ENCODE data around the gene C11orf42. TPM values are rescaled to one million over a fixed set of nuclear protein-coding genes. Genes with fewer than 3 reads are reported as not detected.

C11orf42 gene
- total RNA-seq, 4 donors from 2014 or later, result not detected

- DNase-seq, result peak in 1 of 3 donors; percentile 85
- TF ChIP-seq, protein P1, sequence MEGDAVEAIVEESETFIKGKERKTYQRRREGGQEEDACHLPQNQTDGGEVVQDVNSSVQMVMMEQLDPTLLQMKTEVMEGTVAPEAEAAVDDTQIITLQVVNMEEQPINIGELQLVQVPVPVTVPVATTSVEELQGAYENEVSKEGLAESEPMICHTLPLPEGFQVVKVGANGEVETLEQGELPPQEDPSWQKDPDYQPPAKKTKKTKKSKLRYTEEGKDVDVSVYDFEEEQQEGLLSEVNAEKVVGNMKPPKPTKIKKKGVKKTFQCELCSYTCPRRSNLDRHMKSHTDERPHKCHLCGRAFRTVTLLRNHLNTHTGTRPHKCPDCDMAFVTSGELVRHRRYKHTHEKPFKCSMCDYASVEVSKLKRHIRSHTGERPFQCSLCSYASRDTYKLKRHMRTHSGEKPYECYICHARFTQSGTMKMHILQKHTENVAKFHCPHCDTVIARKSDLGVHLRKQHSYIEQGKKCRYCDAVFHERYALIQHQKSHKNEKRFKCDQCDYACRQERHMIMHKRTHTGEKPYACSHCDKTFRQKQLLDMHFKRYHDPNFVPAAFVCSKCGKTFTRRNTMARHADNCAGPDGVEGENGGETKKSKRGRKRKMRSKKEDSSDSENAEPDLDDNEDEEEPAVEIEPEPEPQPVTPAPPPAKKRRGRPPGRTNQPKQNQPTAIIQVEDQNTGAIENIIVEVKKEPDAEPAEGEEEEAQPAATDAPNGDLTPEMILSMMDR (IDR thresholded peaks at IDR 0.05), result no peak
- peak; percentile 68 to 86 for TF ChIP-seq POLR2A (IDR thresholded peaks at IDR 0.05)
- peaks cover 0 to 42% (median 5%) of the 10 kb centered on the region in 4 donors for H3K4me1 ChIP-seq
- H3K4me3 ChIP-seq, result peak overlapping the region in 3 of 4 donors; percentile 14 to 53 (median 48)
- H3K27ac ChIP-seq, result peak overlapping the region in 3 of 4 donors; percentile 61 to 80 (median 75)
- H3K9me3 ChIP-seq, result no peaks in the 10 kb centered on the region
- no peaks in the 10 kb centered on the region for H3K36me3 ChIP-seq
- no peaks in the 10 kb centered on the region for H3K27me3 ChIP-seq
Observed at GRCh38 chr11:6229911-6230310, 24.6 kb downstream of the C11orf42 start.

GRCh38 chr11:6232899-6233298, 27.5 kb downstream of the C11orf42 start:
- H3K27ac ChIP-seq, result no peak overlapping the region
- H3K4me1 ChIP-seq, result peaks cover 0 to 16% (median 5%) of the 10 kb centered on the region in 4 donors
- H3K27me3 ChIP-seq, result no peaks in the 10 kb centered on the region
- no peak for DNase-seq
- no peak overlapping the region for H3K4me3 ChIP-seq
- TF ChIP-seq POLR2A (IDR thresholded peaks at IDR 0.05), result no peak
- TF ChIP-seq, protein P1 (IDR thresholded peaks at IDR 0.05), result no peak
- H3K36me3 ChIP-seq, result no peaks in the 10 kb centered on the region
- no peaks in the 10 kb centered on the region for H3K9me3 ChIP-seq

DNA sequence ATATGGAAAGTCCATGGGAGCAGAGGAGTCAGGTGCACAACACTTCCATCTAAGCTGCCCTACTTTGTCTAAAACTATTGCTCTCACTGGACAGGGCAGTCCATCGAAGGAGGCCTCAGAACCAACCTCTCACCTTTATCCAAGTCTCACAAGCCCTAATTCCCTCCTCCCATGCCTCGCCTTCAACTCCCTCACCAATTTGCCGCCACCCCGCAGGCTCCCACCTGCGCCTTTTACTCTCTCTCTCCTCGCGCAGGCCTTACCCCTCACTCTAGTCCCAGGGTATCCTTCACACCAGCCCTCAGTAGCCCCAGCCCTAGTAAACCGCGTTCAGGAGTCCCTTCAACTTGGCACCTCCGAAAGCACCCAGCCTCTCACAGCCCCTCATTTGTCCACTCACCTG, 28.6 kb downstream of the C11orf42 start:
- Histone ChIP-seq H3K4me3 (peak overlapping the region; percentile 64 to 89 (median 72)), H3K36me3 (no peaks in the 10 kb centered on the region), H3K9me3 (no peaks in the 10 kb centered on the region), H3K27me3 (no peaks in the 10 kb centered on the region), H3K4me1 (peaks cover 0 to 16% (median 5%) of the 10 kb centered on the region in 4 donors), H3K27ac (peak overlapping the region; percentile 83 to 92 (median 85))
- no peak for DNase-seq
- TF ChIP-seq, protein P1 (IDR thresholded peaks at IDR 0.05), result no peak
- TF ChIP-seq POLR2A (IDR thresholded peaks at IDR 0.05), result no peak

- Histone ChIP-seq H3K27me3 (no peaks in the 10 kb centered on the region), H3K4me1 (peaks cover 0 to 16% (median 5%) of the 10 kb centered on the region in 4 donors)
- DNase-seq, result peak; percentile 99 to 100 (median 99)
Observed at GRCh38 chr11:6234387-6235107, 29.2 kb downstream of the C11orf42 start, which contains the start of gene FHIP1B. TSS of gene FHIP1B (minus strand) at chr11:6234636. CDS start at chr11:6224516, 10,120 bp downstream.

GRCh38 chr11:6237266-6237665, 31.9 kb downstream of the C11orf42 start:
- H3K4me1 ChIP-seq, result peaks cover 0 to 16% (median 4%) of the 10 kb centered on the region in 4 donors
- no peak overlapping the region for H3K4me3 ChIP-seq
- TF ChIP-seq, protein P1 (IDR thresholded peaks at IDR 0.05), result no peak
- no peak for TF ChIP-seq POLR2A (IDR thresholded peaks at IDR 0.05)
- no peaks in the 10 kb centered on the region for H3K9me3 ChIP-seq
- H3K27ac ChIP-seq, result no peak overlapping the region
- no peaks in the 10 kb centered on the region for H3K27me3 ChIP-seq
- no peaks in the 10 kb centered on the region for H3K36me3 ChIP-seq
- no peak for DNase-seq

More at GRCh38 chr11:6234387-6235107, 29.2 kb downstream of the C11orf42 start, which contains the start of gene FHIP1B:
- TF ChIP-seq, protein P1 (IDR thresholded peaks at IDR 0.05), result no peak
- TF ChIP-seq POLR2A (IDR thresholded peaks at IDR 0.05), result peak; percentile 54 to 85
- Histone ChIP-seq H3K27ac (peak within 1 kb of the TSS; percentile 83 to 95 (median 86)), H3K9me3 (no peaks in the 10 kb centered on the region), H3K36me3 (no peaks in the 10 kb centered on the region), H3K4me3 (peak within 1 kb of the TSS; percentile 64 to 89 (median 72))
